Esophagus muscularis mucosa (tissue), 4 donors: Measurements from ENCODE around the gene PLCB2. TPM values are rescaled to one million over a fixed set of nuclear protein-coding genes. Genes with fewer than 3 reads are reported as not detected.

ENCODE experiments used
- DNase-seq: peaks from one replicate; pipeline ENCODE4 v3.0.0-alpha.2; 2017; ENCODE audit errors: extremely low spot score
- H3K27ac ChIP-seq, 4 donors: fragments of 200-600 bp; sonication (generic); replicated peaks in 1 of 4; 1 replicate in 3 of 4; 2 replicates in 1 of 4; pipeline ENCODE4 v1.5.1; 2016 to 2019; ENCODE audit warnings: mild to moderate bottlenecking in 1 of 4
- H3K27me3 ChIP-seq, 4 donors: fragments of 200-600 bp; sonication (generic); one replicate each; pipeline versions ENCODE4 v1.5.1 to v1.6.0; 2016 to 2019
- H3K36me3 ChIP-seq, 4 donors: fragments of 200-600 bp; sonication (generic); one replicate each; pipeline ENCODE4 v1.5.1; 2016 to 2019
- H3K4me1 ChIP-seq, 4 donors: fragments of 200-600 bp; sonication (generic); one replicate each; pipeline ENCODE4 v1.5.1; 2016 to 2019
- H3K4me3 ChIP-seq, 4 donors: fragments of 200-600 bp; sonication (generic); 1 replicate in 2 of 4; 2 replicates in 2 of 4; pipeline ENCODE4 v1.5.1; 2016 to 2019; ENCODE audit warnings: mild to moderate bottlenecking in 4 of 4, moderate library complexity in 1 of 4
- H3K9me3 ChIP-seq, 4 donors: fragments of 200-600 bp; sonication (generic); 1 replicate in 3 of 4; 2 replicates in 1 of 4; pipeline ENCODE4 v1.5.1; 2016 to 2019
- EP300 ChIP-seq: sonication (generic); formaldehyde crosslinking; IDR thresholded peaks from one replicate; pipeline ENCODE4 v1.6.1; 2017; ENCODE audit warnings: antibody characterized with exemption
- POLR2A ChIP-seq: fragments of 450-650 bp; IDR thresholded peaks from one replicate; pipeline ENCODE4 v1.6.1; 2017; ENCODE audit warnings: antibody characterized with exemption, moderate library complexity, mild to moderate bottlenecking, low read depth
- POLR2AphosphoS5 ChIP-seq, 2 donors: sonication (generic); formaldehyde crosslinking; IDR thresholded peaks; one replicate each; pipeline ENCODE4 v1.6.1; 2017; ENCODE audit warnings: antibody characterized with exemption in 2 of 2
- WGBS: methylation state at CpG from one replicate; pipeline ENCODE4 v1.1.5; 2018; 5-methylcytosine and 5-hydroxymethylcytosine counted together
- intact Hi-C: fragments of 100-400 bp; cut with DNase I; formaldehyde crosslinking; loops from one replicate; pipeline ENCODE4 v1.15.1; 2023
- total RNA-seq, 4 donors: library from RNA; depleted of rRNA; stranded (reverse); fragments of >200 nt; gene quantifications; one replicate each; pipeline versions ENCODE4 v1.1.0 to v1.2.1, GENCODE V29; 2016
- TF ChIP-seq, protein P1 (sequence below), 3 experiments: fragments of 200-600 bp in 2 of 3; fragments of 450-650 bp in 1 of 3; sonication (generic) in 2 of 3; IDR thresholded peaks; one replicate each; pipeline ENCODE4 v1.5.1; 2017 to 2019; ENCODE audit warnings: antibody characterized with exemption in 3 of 3, mild to moderate bottlenecking in 2 of 3, moderate library complexity in 1 of 3

The PLCB2 gene
- total RNA-seq, 4 donors from 2014 or later = 5.8 to 13.3 (median 9.7) TPM

DNA sequence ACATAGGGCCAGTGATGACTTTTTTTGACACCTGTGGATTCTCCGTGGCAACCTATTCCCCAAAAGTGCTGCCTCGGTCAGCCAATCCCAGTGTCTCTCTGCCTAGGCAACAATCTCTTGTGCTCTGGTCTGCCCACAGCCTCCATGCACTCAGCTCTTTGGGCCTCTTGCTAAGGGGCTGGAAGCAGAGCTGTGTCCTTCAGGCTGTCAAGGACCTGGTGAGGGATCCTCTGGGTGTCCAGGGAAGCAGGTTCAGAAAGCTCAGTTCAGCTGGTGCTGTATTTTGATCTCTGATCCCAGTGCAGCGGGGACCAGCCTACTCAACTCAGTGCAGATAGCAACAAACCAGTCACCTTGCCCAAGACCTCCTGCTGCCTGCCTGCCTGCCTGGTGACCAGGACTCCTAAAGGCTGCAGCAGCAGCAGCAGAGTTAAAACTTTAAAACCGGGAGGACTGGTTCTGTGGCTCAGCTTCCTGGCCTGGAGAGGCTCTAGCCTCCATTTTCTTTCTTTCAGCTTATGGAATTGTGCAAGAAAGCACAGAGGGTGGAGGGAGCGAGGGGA lies 62.7 kb downstream of the PLCB2 start:
- Histone ChIP-seq H3K4me3 (no peak overlapping the region), H3K9me3 (no peaks in the 10 kb centered on the region), H3K27me3 (peaks cover 0 to 2% (median 0%) of the 10 kb centered on the region in 4 donors), H3K27ac (no peak overlapping the region), H3K4me1 (no peaks in the 10 kb centered on the region), H3K36me3 (no peaks in the 10 kb centered on the region)
- DNase-seq = no peak
- 76% methylated on average over 2 of the region's 5 CpGs for WGBS
- intact Hi-C loops = no loop called here
- TF ChIP-seq EP300 = no peak
- no peak for TF ChIP-seq POLR2AphosphoS5 (IDR thresholded peaks at IDR 0.05)
- TF ChIP-seq POLR2A = no peak
- TF ChIP-seq, protein P1, sequence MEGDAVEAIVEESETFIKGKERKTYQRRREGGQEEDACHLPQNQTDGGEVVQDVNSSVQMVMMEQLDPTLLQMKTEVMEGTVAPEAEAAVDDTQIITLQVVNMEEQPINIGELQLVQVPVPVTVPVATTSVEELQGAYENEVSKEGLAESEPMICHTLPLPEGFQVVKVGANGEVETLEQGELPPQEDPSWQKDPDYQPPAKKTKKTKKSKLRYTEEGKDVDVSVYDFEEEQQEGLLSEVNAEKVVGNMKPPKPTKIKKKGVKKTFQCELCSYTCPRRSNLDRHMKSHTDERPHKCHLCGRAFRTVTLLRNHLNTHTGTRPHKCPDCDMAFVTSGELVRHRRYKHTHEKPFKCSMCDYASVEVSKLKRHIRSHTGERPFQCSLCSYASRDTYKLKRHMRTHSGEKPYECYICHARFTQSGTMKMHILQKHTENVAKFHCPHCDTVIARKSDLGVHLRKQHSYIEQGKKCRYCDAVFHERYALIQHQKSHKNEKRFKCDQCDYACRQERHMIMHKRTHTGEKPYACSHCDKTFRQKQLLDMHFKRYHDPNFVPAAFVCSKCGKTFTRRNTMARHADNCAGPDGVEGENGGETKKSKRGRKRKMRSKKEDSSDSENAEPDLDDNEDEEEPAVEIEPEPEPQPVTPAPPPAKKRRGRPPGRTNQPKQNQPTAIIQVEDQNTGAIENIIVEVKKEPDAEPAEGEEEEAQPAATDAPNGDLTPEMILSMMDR (IDR thresholded peaks at IDR 0.05) = no peak

DNA sequence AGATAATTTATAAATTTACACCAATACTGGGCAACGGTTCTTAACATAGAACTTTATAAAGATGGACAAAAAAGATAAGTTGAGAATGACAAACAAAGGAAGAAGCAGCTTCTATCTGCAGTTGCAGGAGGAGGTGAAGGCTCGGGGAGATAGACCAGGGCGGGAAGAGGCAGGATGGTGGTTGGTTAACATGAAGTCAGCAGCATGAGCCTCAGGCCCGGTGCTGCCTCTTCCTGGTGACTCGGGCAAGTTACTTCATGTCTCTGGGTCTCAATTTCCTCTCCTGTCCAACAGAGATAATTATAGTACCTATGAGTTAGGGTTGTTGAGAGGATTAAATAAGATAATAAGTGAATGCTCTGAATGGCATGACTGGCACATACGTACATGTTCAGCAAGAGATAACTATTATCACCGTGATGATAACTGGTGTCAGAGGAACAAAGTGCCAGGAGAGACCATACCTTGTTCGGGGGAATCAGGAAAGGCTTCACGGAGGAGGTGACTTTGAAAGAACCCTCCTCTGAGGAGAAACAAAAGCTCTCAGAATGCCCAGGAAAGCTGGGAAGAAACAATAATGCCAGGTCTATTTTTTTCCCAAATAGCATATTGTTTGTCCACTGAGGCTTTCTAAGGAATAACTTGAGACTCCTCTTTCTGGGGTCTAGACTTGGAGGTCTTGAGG lies 64.5 kb downstream of the PLCB2 start:
- WGBS = 84% methylated on average over 9 of the region's 9 CpGs
- H3K27me3 ChIP-seq = peaks cover 0 to 16% (median 0%) of the 10 kb centered on the region in 4 donors
- intact Hi-C loops = no loop called here
- H3K9me3 ChIP-seq = no peaks in the 10 kb centered on the region
- H3K27ac ChIP-seq = no peak overlapping the region
- H3K36me3 ChIP-seq = no peaks in the 10 kb centered on the region
- TF ChIP-seq, protein P1 (IDR thresholded peaks at IDR 0.05) = no peak
- TF ChIP-seq POLR2AphosphoS5 (IDR thresholded peaks at IDR 0.05) = no peak
- TF ChIP-seq EP300 = no peak
- TF ChIP-seq POLR2A = no peak
- H3K4me1 ChIP-seq = peaks cover 0 to 17% (median 13%) of the 10 kb centered on the region in 4 donors
- H3K4me3 ChIP-seq = no peak overlapping the region
- DNase-seq = no peak

DNA sequence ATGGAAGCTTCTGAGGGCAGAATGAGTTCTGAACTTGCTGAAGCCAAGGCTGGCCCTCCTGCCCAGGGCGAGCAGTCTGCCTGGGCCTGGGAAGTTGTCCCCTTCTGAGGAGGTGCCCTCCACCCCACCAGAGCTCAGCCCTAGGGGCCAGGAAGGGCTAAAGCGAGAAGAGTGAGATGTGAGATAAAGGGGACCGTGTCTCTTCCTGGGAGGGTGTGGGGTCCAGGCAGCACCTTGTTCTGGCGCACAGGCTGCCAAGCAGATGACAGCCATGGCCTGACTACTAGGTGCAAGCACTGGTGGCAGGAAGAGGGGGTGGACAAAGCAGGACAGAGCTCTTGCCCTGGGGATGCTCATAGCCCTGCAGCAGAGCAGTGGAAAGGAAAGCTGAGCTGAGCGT lies 65.1 kb downstream of the PLCB2 start:
- 84% methylated on average over 4 of the region's 5 CpGs for WGBS
- no peak for DNase-seq
- Histone ChIP-seq H3K27me3 (peaks cover 0 to 16% (median 0%) of the 10 kb centered on the region in 4 donors), H3K27ac (no peak overlapping the region), H3K36me3 (no peaks in the 10 kb centered on the region), H3K4me3 (no peak overlapping the region), H3K4me1 (peaks cover 0 to 18% (median 13%) of the 10 kb centered on the region in 4 donors), H3K9me3 (no peaks in the 10 kb centered on the region)
- intact Hi-C loops = no loop called here
- TF ChIP-seq POLR2AphosphoS5 (IDR thresholded peaks at IDR 0.05) (no peak), EP300 (no peak), POLR2A (no peak)
- TF ChIP-seq, protein P1 (IDR thresholded peaks at IDR 0.05) = no peak

GRCh38 chr15:40242213-40242599 lies 65.5 kb downstream of the PLCB2 start:
- 96% methylated on average over 10 of the region's 10 CpGs for WGBS
- Histone ChIP-seq H3K4me3 (no peak overlapping the region), H3K27ac (no peak overlapping the region), H3K9me3 (no peaks in the 10 kb centered on the region), H3K4me1 (peaks cover 0 to 18% (median 13%) of the 10 kb centered on the region in 4 donors), H3K27me3 (peaks cover 0 to 16% (median 0%) of the 10 kb centered on the region in 4 donors), H3K36me3 (no peaks in the 10 kb centered on the region)
- intact Hi-C loops = no loop called here
- DNase-seq = no peak
- no peak for TF ChIP-seq POLR2AphosphoS5 (IDR thresholded peaks at IDR 0.05)
- TF ChIP-seq POLR2A = no peak
- TF ChIP-seq, protein P1 (IDR thresholded peaks at IDR 0.05) = no peak
- no peak for TF ChIP-seq EP300
